Measurements from ENCODE around the gene MED27.

The MED27 gene

DNA sequence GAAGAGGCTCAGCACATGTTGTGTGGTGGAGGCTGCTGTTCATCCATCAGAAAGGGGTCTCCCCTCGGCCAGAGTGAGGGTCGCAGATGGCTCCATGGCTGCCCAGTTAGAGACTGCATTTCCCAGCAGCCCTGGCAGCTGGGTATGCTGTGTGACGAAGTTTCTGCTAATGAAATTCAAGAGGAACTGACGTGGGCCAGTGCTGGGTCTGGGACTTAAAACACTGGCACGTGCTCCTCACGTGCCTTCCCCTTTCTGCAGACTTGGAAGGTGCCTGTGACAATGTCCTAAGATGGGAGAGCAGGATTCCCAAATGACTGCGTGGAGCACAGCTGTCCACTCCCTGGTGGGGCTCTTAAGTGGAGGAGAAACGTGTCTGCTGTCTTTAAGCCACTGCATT lies 225.3 kb downstream of the MED27 start:
- TF ChIP-seq, protein P1, sequence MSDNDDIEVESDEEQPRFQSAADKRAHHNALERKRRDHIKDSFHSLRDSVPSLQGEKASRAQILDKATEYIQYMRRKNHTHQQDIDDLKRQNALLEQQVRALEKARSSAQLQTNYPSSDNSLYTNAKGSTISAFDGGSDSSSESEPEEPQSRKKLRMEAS (IDR thresholded peaks at IDR 0.05) = no peak; the same call in 1 of the 2 replicates
- TF ChIP-seq YY1 (IDR thresholded peaks at IDR 0.05; ENCODE audit: low read depth) = no peak
- TF ChIP-seq FOXM1 (IDR thresholded peaks at IDR 0.05; ENCODE audit: borderline replicate concordance, low read depth) = no peak
- no peak for TF ChIP-seq RAD21 (IDR thresholded peaks at IDR 0.05; ENCODE audit: low read depth)
- TF ChIP-seq, protein P2, sequence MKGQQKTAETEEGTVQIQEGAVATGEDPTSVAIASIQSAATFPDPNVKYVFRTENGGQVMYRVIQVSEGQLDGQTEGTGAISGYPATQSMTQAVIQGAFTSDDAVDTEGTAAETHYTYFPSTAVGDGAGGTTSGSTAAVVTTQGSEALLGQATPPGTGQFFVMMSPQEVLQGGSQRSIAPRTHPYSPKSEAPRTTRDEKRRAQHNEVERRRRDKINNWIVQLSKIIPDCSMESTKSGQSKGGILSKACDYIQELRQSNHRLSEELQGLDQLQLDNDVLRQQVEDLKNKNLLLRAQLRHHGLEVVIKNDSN (IDR thresholded peaks at IDR 0.05) = no peak
- TF ChIP-seq CEBPB (IDR thresholded peaks at IDR 0.05) = no peak
- TF ChIP-seq TEAD4 (IDR thresholded peaks at IDR 0.05) = no peak
- no peak for TF ChIP-seq TAF1 (IDR thresholded peaks at IDR 0.05; ENCODE audit: low read depth)
- TF ChIP-seq NFIC (IDR thresholded peaks at IDR 0.05) = no peak
- TF ChIP-seq EP300 (IDR thresholded peaks at IDR 0.05; ENCODE audit: borderline replicate concordance) = no peak
- TF ChIP-seq, protein P3, sequence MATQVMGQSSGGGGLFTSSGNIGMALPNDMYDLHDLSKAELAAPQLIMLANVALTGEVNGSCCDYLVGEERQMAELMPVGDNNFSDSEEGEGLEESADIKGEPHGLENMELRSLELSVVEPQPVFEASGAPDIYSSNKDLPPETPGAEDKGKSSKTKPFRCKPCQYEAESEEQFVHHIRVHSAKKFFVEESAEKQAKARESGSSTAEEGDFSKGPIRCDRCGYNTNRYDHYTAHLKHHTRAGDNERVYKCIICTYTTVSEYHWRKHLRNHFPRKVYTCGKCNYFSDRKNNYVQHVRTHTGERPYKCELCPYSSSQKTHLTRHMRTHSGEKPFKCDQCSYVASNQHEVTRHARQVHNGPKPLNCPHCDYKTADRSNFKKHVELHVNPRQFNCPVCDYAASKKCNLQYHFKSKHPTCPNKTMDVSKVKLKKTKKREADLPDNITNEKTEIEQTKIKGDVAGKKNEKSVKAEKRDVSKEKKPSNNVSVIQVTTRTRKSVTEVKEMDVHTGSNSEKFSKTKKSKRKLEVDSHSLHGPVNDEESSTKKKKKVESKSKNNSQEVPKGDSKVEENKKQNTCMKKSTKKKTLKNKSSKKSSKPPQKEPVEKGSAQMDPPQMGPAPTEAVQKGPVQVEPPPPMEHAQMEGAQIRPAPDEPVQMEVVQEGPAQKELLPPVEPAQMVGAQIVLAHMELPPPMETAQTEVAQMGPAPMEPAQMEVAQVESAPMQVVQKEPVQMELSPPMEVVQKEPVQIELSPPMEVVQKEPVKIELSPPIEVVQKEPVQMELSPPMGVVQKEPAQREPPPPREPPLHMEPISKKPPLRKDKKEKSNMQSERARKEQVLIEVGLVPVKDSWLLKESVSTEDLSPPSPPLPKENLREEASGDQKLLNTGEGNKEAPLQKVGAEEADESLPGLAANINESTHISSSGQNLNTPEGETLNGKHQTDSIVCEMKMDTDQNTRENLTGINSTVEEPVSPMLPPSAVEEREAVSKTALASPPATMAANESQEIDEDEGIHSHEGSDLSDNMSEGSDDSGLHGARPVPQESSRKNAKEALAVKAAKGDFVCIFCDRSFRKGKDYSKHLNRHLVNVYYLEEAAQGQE (IDR thresholded peaks at IDR 0.05; ENCODE audit: low read depth) = no peak

DNA sequence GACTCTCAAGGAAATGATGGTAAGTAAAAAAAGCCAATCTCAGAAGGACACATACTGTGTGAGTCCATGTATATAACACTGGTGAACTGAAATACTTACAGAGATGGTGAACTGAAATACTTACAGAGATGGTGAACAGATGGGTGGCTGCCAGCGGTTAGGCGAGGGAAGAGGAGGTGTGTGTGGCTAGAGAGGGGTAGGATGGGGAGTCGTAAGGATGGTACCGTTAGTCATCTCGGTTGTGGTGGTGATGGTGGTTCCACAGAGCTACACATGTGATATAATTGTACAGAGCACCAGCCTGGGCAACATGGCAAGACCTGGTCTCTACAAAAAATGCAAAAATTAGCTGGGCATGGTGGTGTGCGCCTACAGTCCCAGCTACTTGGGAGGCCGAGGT lies 226.2 kb downstream of the MED27 start:
- TF ChIP-seq, protein P3 (IDR thresholded peaks at IDR 0.05; ENCODE audit: low read depth) = no peak
- no peak for TF ChIP-seq NFIC (IDR thresholded peaks at IDR 0.05)
- TF ChIP-seq YY1 (IDR thresholded peaks at IDR 0.05; ENCODE audit: low read depth) = no peak
- no peak for TF ChIP-seq CREB1 (IDR thresholded peaks at IDR 0.05; ENCODE audit: low read depth)
- TF ChIP-seq, protein P1 (IDR thresholded peaks at IDR 0.05) = no peak
- TF ChIP-seq ZBTB7A (IDR thresholded peaks at IDR 0.05; ENCODE audit: low read depth) = no peak
- TF ChIP-seq TCF12 (IDR thresholded peaks at IDR 0.05; ENCODE audit: low read depth) = no peak
- TF ChIP-seq FOXM1 (IDR thresholded peaks at IDR 0.05; ENCODE audit: borderline replicate concordance, low read depth) = no peak
- TF ChIP-seq TEAD4 (IDR thresholded peaks at IDR 0.05) = no peak
- no peak for TF ChIP-seq EP300 (IDR thresholded peaks at IDR 0.05; ENCODE audit: borderline replicate concordance)
- no peak for TF ChIP-seq CEBPB (IDR thresholded peaks at IDR 0.05)
- TF ChIP-seq, protein P2 (IDR thresholded peaks at IDR 0.05) = no peak
- no peak for TF ChIP-seq EGR1 (IDR thresholded peaks at IDR 0.05)
- no peak for TF ChIP-seq RAD21 (IDR thresholded peaks at IDR 0.05; ENCODE audit: low read depth)
- TF ChIP-seq TAF1 (IDR thresholded peaks at IDR 0.05; ENCODE audit: low read depth) = no peak

DNA sequence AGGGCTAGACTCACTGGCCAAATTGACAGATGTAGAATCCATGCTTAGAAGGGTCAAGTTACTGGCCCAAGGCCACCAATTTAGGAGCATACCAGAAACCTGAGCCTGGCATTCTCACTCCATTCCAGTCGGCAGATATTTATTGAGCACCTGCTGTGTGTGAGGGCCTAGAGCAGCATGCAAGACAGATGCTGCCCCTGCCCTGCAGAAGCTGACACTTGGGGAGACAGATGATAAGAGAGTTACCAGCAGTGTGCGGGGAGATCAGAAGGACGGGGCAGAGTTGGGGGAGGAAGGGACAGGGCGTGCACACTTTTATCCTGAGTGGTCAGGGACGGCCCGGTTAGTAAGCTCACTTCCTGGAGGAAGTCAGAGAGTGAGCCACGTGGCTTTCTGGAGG lies 228.3 kb downstream of the MED27 start:
- no peak for TF ChIP-seq FOXM1 (IDR thresholded peaks at IDR 0.05; ENCODE audit: borderline replicate concordance, low read depth)
- TF ChIP-seq RAD21 (IDR thresholded peaks at IDR 0.05; ENCODE audit: low read depth) = no peak
- no peak for TF ChIP-seq ZBTB7A (IDR thresholded peaks at IDR 0.05; ENCODE audit: low read depth)
- TF ChIP-seq, protein P2 (IDR thresholded peaks at IDR 0.05) = no peak

DNA sequence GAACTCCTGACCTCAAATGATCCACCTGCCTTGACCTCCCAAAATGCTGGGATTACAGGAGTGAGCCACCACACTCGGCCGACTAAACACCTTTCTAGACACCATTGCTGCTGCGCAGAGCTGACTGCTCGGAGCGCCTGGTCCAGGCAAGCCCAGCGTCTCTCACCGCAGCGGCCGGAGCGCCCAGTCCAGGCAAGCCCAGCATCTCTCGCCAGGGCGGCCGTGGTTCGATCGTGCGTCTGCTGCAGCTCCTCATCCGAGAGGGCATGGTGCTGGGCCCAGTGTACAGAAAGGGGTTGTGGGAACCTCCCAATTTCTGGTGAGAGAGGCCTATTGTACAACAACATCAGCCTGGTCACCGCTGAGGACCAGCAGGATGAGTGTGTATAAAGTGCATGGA lies 230.3 kb downstream of the MED27 start:
- TF ChIP-seq, protein P3 (IDR thresholded peaks at IDR 0.05; ENCODE audit: low read depth) = no peak
- TF ChIP-seq TCF12 (IDR thresholded peaks at IDR 0.05; ENCODE audit: low read depth) = no peak
- no peak for TF ChIP-seq TAF1 (IDR thresholded peaks at IDR 0.05; ENCODE audit: low read depth)

All from Ishikawa (cell line).